Immature natural killer cell (primary cell): ENCODE measurements around the gene ARHGEF12. TPM values are rescaled to one million over a fixed set of nuclear protein-coding genes. Genes with fewer than 3 reads are reported as not detected.

ENCODE experiments used
- DNase-seq, 3 donors: peaks; one replicate each; pipeline ENCODE4 v3.0.0; 2022; ENCODE audit warnings: mixed read lengths in 1 of 3
- H3K27ac Mint-ChIP-seq, 6 donors: one replicate each; pipeline ENCODE4 v1.8.0; 2020; ENCODE audit warnings: mixed read lengths in 6 of 6, mild to moderate bottlenecking in 5 of 6, inconsistent platforms in 4 of 6, moderate library complexity in 3 of 6
- H3K27me3 Mint-ChIP-seq, 3 donors: one replicate each; pipeline ENCODE4 v1.8.0; 2020 to 2021; ENCODE audit warnings: low read depth in 3 of 3, mild to moderate bottlenecking in 3 of 3, mixed read lengths in 3 of 3, moderate library complexity in 3 of 3, inconsistent platforms in 1 of 3
- H3K36me3 Mint-ChIP-seq, 3 donors: one replicate each; pipeline ENCODE4 v1.8.0; 2020; ENCODE audit warnings: mixed read lengths in 3 of 3, inconsistent platforms in 2 of 3, mild to moderate bottlenecking in 2 of 3
- H3K4me1 Mint-ChIP-seq, 2 donors: one replicate each; pipeline ENCODE4 v1.8.0; 2020; ENCODE audit warnings: inconsistent platforms in 2 of 2, mild to moderate bottlenecking in 2 of 2, mixed read lengths in 2 of 2, moderate library complexity in 1 of 2
- H3K4me3 Mint-ChIP-seq, 5 donors: one replicate each; pipeline ENCODE4 v1.8.0; 2020; ENCODE audit warnings: mild to moderate bottlenecking in 5 of 5, mixed read lengths in 5 of 5, inconsistent platforms in 3 of 5, moderate library complexity in 3 of 5
- H3K9me3 Mint-ChIP-seq, 6 donors: one replicate each; pipeline ENCODE4 v1.8.0; 2020; ENCODE audit warnings: mild to moderate bottlenecking in 6 of 6, mixed read lengths in 6 of 6, inconsistent platforms in 4 of 6, moderate library complexity in 3 of 6
- polyA plus RNA-seq, 3 donors: library from polyadenylated mRNA; unstranded; fragments of 300-500 nt; fragmentation: Illumina TruSeq; gene quantifications; one replicate each; pipeline ENCODE4 v1.2.3, GENCODE V29; 2021

The ARHGEF12 gene
- polyA plus RNA-seq, 3 donors from 2014 or later: 1.1 to 12.2 (median 6.7) TPM

GRCh38 chr11:120441592-120441991 is 105.4 kb downstream of the ARHGEF12 start:
- DNase-seq: no peak
- H3K4me1 Mint-ChIP-seq: no peaks in the 10 kb centered on the region
- no peaks in the 10 kb centered on the region for H3K9me3 Mint-ChIP-seq
- H3K4me3 Mint-ChIP-seq: no peak overlapping the region
- peaks cover 33 to 44% (median 34%) of the 10 kb centered on the region in 3 donors for H3K36me3 Mint-ChIP-seq
- H3K27me3 Mint-ChIP-seq: peaks cover 0 to 2% (median 0%) of the 10 kb centered on the region in 3 donors
- no peak overlapping the region for H3K27ac Mint-ChIP-seq

GRCh38 chr11:120442031-120442430 is 105.8 kb downstream of the ARHGEF12 start:
- H3K9me3 Mint-ChIP-seq: no peaks in the 10 kb centered on the region
- no peaks in the 10 kb centered on the region for H3K4me1 Mint-ChIP-seq
- no peak for DNase-seq
- peaks cover 34 to 49% (median 38%) of the 10 kb centered on the region in 3 donors for H3K36me3 Mint-ChIP-seq
- no peak overlapping the region for H3K27ac Mint-ChIP-seq
- H3K27me3 Mint-ChIP-seq: peaks cover 0 to 2% (median 0%) of the 10 kb centered on the region in 3 donors
- no peak overlapping the region for H3K4me3 Mint-ChIP-seq

GRCh38 chr11:120446802-120447201 is 110.6 kb downstream of the ARHGEF12 start:
- H3K36me3 Mint-ChIP-seq: peaks cover 45 to 73% (median 58%) of the 10 kb centered on the region in 3 donors
- peaks cover 0 to 2% (median 0%) of the 10 kb centered on the region in 3 donors for H3K27me3 Mint-ChIP-seq
- no peaks in the 10 kb centered on the region for H3K4me1 Mint-ChIP-seq
- DNase-seq: no peak
- no peak overlapping the region for H3K27ac Mint-ChIP-seq
- no peak overlapping the region for H3K4me3 Mint-ChIP-seq
- H3K9me3 Mint-ChIP-seq: no peaks in the 10 kb centered on the region

- Mint-ChIP-seq H3K9me3 (no peaks in the 10 kb centered on the region), H3K36me3 (peaks cover 51 to 70% (median 61%) of the 10 kb centered on the region in 3 donors), H3K27ac (no peak overlapping the region), H3K4me3 (no peak overlapping the region), H3K27me3 (peaks cover 0 to 4% (median 0%) of the 10 kb centered on the region in 3 donors), H3K4me1 (no peaks in the 10 kb centered on the region)
- no peak for DNase-seq
Observed at GRCh38 chr11:120448240-120448639, 112.0 kb downstream of the ARHGEF12 start.

GRCh38 chr11:120455487-120455886 is 119.3 kb downstream of the ARHGEF12 start:
- Mint-ChIP-seq H3K4me3 (no peak overlapping the region), H3K4me1 (no peaks in the 10 kb centered on the region), H3K27ac (no peak overlapping the region), H3K36me3 (peaks cover 45 to 80% (median 56%) of the 10 kb centered on the region in 3 donors), H3K27me3 (peaks cover 0 to 4% (median 0%) of the 10 kb centered on the region in 3 donors), H3K9me3 (no peaks in the 10 kb centered on the region)
- DNase-seq: no peak

- Mint-ChIP-seq H3K9me3 (no peaks in the 10 kb centered on the region), H3K27me3 (no peaks in the 10 kb centered on the region), H3K4me3 (no peak overlapping the region), H3K36me3 (peaks cover 43 to 79% (median 61%) of the 10 kb centered on the region in 3 donors), H3K4me1 (no peaks in the 10 kb centered on the region), H3K27ac (no peak overlapping the region)
- no peak for DNase-seq
Observed at GRCh38 chr11:120457996-120458395, 121.8 kb downstream of the ARHGEF12 start.

- no peak for DNase-seq
- Mint-ChIP-seq H3K9me3 (no peaks in the 10 kb centered on the region), H3K4me3 (no peak overlapping the region), H3K36me3 (peaks cover 43 to 67% (median 60%) of the 10 kb centered on the region in 3 donors), H3K27me3 (no peaks in the 10 kb centered on the region), H3K27ac (no peak overlapping the region), H3K4me1 (peaks cover 14 to 19% of the 10 kb centered on the region in 2 donors)
Observed at GRCh38 chr11:120462825-120463224, 126.6 kb downstream of the ARHGEF12 start.

GRCh38 chr11:120465921-120466534 is 129.8 kb downstream of the ARHGEF12 start:
- Mint-ChIP-seq H3K4me3 (peak overlapping the region in 2 of 5 donors; percentile 20 to 42), H3K27ac (peak overlapping the region in 5 of 6 donors; percentile 3 to 70 (median 52)), H3K4me1 (peaks cover 14 to 19% of the 10 kb centered on the region in 2 donors), H3K36me3 (peaks cover 47 to 60% (median 52%) of the 10 kb centered on the region in 3 donors), H3K27me3 (no peaks in the 10 kb centered on the region), H3K9me3 (no peaks in the 10 kb centered on the region)
- peak; percentile 13 to 42 (median 41) for DNase-seq

GRCh38 chr11:120467627-120468026 is 131.4 kb downstream of the ARHGEF12 start:
- DNase-seq: no peak
- no peak overlapping the region for H3K4me3 Mint-ChIP-seq
- H3K9me3 Mint-ChIP-seq: no peaks in the 10 kb centered on the region
- H3K4me1 Mint-ChIP-seq: peaks cover 14 to 19% of the 10 kb centered on the region in 2 donors
- peaks cover 43 to 57% (median 47%) of the 10 kb centered on the region in 3 donors for H3K36me3 Mint-ChIP-seq
- H3K27me3 Mint-ChIP-seq: no peaks in the 10 kb centered on the region
- H3K27ac Mint-ChIP-seq: no peak overlapping the region

GRCh38 chr11:120471131-120471530 is 134.9 kb downstream of the ARHGEF12 start:
- Mint-ChIP-seq H3K36me3 (peaks cover 43 to 55% (median 46%) of the 10 kb centered on the region in 3 donors), H3K9me3 (no peaks in the 10 kb centered on the region), H3K4me3 (no peak overlapping the region), H3K4me1 (peaks cover 4 to 7% of the 10 kb centered on the region in 2 donors), H3K27me3 (no peaks in the 10 kb centered on the region), H3K27ac (no peak overlapping the region)
- no peak for DNase-seq

- H3K27me3 Mint-ChIP-seq: no peaks in the 10 kb centered on the region
- H3K9me3 Mint-ChIP-seq: no peaks in the 10 kb centered on the region
- H3K4me3 Mint-ChIP-seq: no peak overlapping the region
- no peak for DNase-seq
- H3K27ac Mint-ChIP-seq: no peak overlapping the region
- peaks cover 45 to 53% (median 47%) of the 10 kb centered on the region in 3 donors for H3K36me3 Mint-ChIP-seq
- no peaks in the 10 kb centered on the region for H3K4me1 Mint-ChIP-seq
Observed at GRCh38 chr11:120471994-120472393, 135.8 kb downstream of the ARHGEF12 start.

GRCh38 chr11:120473503-120473902 is 137.3 kb downstream of the ARHGEF12 start:
- peaks cover 45 to 52% (median 46%) of the 10 kb centered on the region in 3 donors for H3K36me3 Mint-ChIP-seq
- H3K27me3 Mint-ChIP-seq: no peaks in the 10 kb centered on the region
- H3K4me1 Mint-ChIP-seq: no peaks in the 10 kb centered on the region
- DNase-seq: no peak
- H3K4me3 Mint-ChIP-seq: no peak overlapping the region
- H3K9me3 Mint-ChIP-seq: no peaks in the 10 kb centered on the region
- H3K27ac Mint-ChIP-seq: no peak overlapping the region

- Mint-ChIP-seq H3K9me3 (no peaks in the 10 kb centered on the region), H3K4me1 (no peaks in the 10 kb centered on the region), H3K27me3 (peaks cover 0 to 2% (median 0%) of the 10 kb centered on the region in 3 donors), H3K36me3 (peaks cover 33 to 67% (median 33%) of the 10 kb centered on the region in 3 donors), H3K4me3 (no peak overlapping the region), H3K27ac (no peak overlapping the region)
- no peak for DNase-seq
Observed at GRCh38 chr11:120482149-120482548, 145.9 kb downstream of the ARHGEF12 start.

- H3K4me3 Mint-ChIP-seq: no peak overlapping the region
- no peaks in the 10 kb centered on the region for H3K9me3 Mint-ChIP-seq
- peaks cover 22 to 55% (median 24%) of the 10 kb centered on the region in 3 donors for H3K36me3 Mint-ChIP-seq
- no peak overlapping the region for H3K27ac Mint-ChIP-seq
- H3K27me3 Mint-ChIP-seq: peaks cover 0 to 2% (median 0%) of the 10 kb centered on the region in 3 donors
- DNase-seq: no peak
- no peaks in the 10 kb centered on the region for H3K4me1 Mint-ChIP-seq
Observed at GRCh38 chr11:120484722-120485121, 148.5 kb downstream of the ARHGEF12 start.
